HEK293 (cell line): Measurements from ENCODE around the gene DHRS4.

Experiments
- CTCF ChIA-PET: fragments of 350-600 bp; formaldehyde crosslinking; extraction: SDS; loops from one replicate; lab custom pipeline; 2021; ENCODE audit warnings: antibody characterized with exemption; lab: Yijun Ruan, JAX
- POLR2A ChIA-PET: fragments of 300-600 bp; formaldehyde crosslinking; extraction: SDS; loops from one replicate; lab custom pipeline; 2020; ENCODE audit warnings: antibody characterized with exemption, inconsistent platforms; lab: Yijun Ruan, JAX
- H3K27ac ChIP-seq: fragments of 200-500 bp; sonication (Bioruptor generic); 2 replicates; pipeline ENCODE4 v1.5.1; 2014; ENCODE audit warnings: low read depth, low read length, control low read depth, inconsistent platforms; ENCODE audit errors: extremely low read depth
- H3K36me3 ChIP-seq, 2 experiments: fragments of 200-500 bp in 1 of 2; sonication (Bioruptor generic) in 1 of 2; 1 replicate in 1 of 2; 2 replicates in 1 of 2; pipeline ENCODE4 v1.5.1; 2014 to 2017; ENCODE audit warnings: inconsistent platforms in 2 of 2, low read length in 2 of 2; ENCODE audit not compliant: control insufficient read depth in 2 of 2, insufficient read depth in 1 of 2
- H3K4me1 ChIP-seq: fragments of 200-500 bp; sonication (Bioruptor generic); 2 replicates; pipeline ENCODE4 v1.5.1; 2014; ENCODE audit warnings: mild to moderate bottlenecking, low read length, inconsistent platforms; ENCODE audit not compliant: control insufficient read depth, insufficient read depth
- H3K4me3 ChIP-seq: 2 replicates; pipeline ENCODE4 v1.5.1; 2011; ENCODE audit warnings: low read depth, mild to moderate bottlenecking, control low read depth, low read length, moderate library complexity
- H3K9me3 ChIP-seq: fragments of 200-500 bp; sonication (Bioruptor generic); 2 replicates; pipeline ENCODE4 v1.5.1; 2014; ENCODE audit warnings: low read depth, low read length, inconsistent platforms; ENCODE audit not compliant: control insufficient read depth, insufficient read depth
- KLF8 ChIP-seq: fragments of 450-650 bp; formaldehyde crosslinking; IDR thresholded peaks from 2 replicates; pipeline ENCODE4 v1.5.1; 2016; ENCODE audit warnings: missing biosample characterization, missing genetic modification characterization
- MZF1 ChIP-seq: fragments of 450-650 bp; formaldehyde crosslinking; IDR thresholded peaks from 2 replicates; pipeline ENCODE4 v1.5.1; 2017; ENCODE audit warnings: missing biosample characterization, missing genetic modification characterization, borderline replicate concordance
- OVOL3 ChIP-seq: fragments of 450-650 bp; formaldehyde crosslinking; IDR thresholded peaks from 2 replicates; pipeline ENCODE4 v1.5.1; 2016; ENCODE audit warnings: missing biosample characterization, missing genetic modification characterization
- PRDM2 ChIP-seq: fragments of 450-650 bp; formaldehyde crosslinking; IDR thresholded peaks from 2 replicates; pipeline ENCODE4 v1.5.1; 2016; ENCODE audit warnings: missing biosample characterization, missing genetic modification characterization, borderline replicate concordance
- ZBTB11 ChIP-seq: fragments of 450-650 bp; formaldehyde crosslinking; conservative IDR thresholded peaks from 2 replicates; pipeline ENCODE4 v1.5.1; 2016; ENCODE audit warnings: low read depth, missing biosample characterization, missing genetic modification characterization
- ZBTB20 ChIP-seq: fragments of 450-650 bp; formaldehyde crosslinking; IDR thresholded peaks from 2 replicates; pipeline ENCODE4 v1.5.1; 2016; ENCODE audit warnings: missing biosample characterization, missing genetic modification characterization
- ZBTB26 ChIP-seq: fragments of 450-650 bp; formaldehyde crosslinking; optimal IDR thresholded peaks from 2 replicates; pipeline ENCODE3; 2016; ENCODE audit warnings: missing biosample characterization, mild to moderate bottlenecking, missing genetic modification characterization
- ZBTB49 ChIP-seq: fragments of 450-650 bp; formaldehyde crosslinking; IDR thresholded peaks from 2 replicates; pipeline ENCODE4 v1.5.1; 2016; ENCODE audit warnings: missing biosample characterization, missing genetic modification characterization, low read depth
- ZNF280D ChIP-seq: fragments of 450-650 bp; formaldehyde crosslinking; IDR thresholded peaks from 2 replicates; pipeline ENCODE4 v1.5.1; 2016; ENCODE audit warnings: missing biosample characterization, missing genetic modification characterization
- ZNF341 ChIP-seq: fragments of 450-650 bp; formaldehyde crosslinking; IDR thresholded peaks from 2 replicates; pipeline ENCODE4; 2016; ENCODE audit warnings: low read depth, missing biosample characterization, missing genetic modification characterization
- ZNF501 ChIP-seq: fragments of 450-650 bp; formaldehyde crosslinking; IDR thresholded peaks from 2 replicates; pipeline ENCODE4 v1.5.1; 2016; ENCODE audit warnings: missing biosample characterization, missing genetic modification characterization
- ZNF610 ChIP-seq: fragments of 450-650 bp; formaldehyde crosslinking; IDR thresholded peaks from 2 replicates; pipeline ENCODE4 v1.5.1; 2016; ENCODE audit warnings: missing biosample characterization, missing genetic modification characterization, borderline replicate concordance
- ZNF624 ChIP-seq: fragments of 450-650 bp; formaldehyde crosslinking; IDR thresholded peaks from 2 replicates; pipeline ENCODE4 v1.5.1; 2017; ENCODE audit warnings: missing biosample characterization, missing genetic modification characterization
- ZNF639 ChIP-seq: fragments of 450-650 bp; formaldehyde crosslinking; IDR thresholded peaks from 2 replicates; pipeline ENCODE4 v1.5.1; 2016; ENCODE audit warnings: missing biosample characterization, missing genetic modification characterization
- ZNF664 ChIP-seq: fragments of 450-650 bp; formaldehyde crosslinking; IDR thresholded peaks from 2 replicates; pipeline ENCODE4 v1.5.1; 2016; ENCODE audit warnings: missing biosample characterization, missing genetic modification characterization
- ZNF707 ChIP-seq: fragments of 450-650 bp; formaldehyde crosslinking; IDR thresholded peaks from 2 replicates; pipeline ENCODE4 v1.5.1; 2016; ENCODE audit warnings: missing biosample characterization, missing genetic modification characterization
- ZNF76 ChIP-seq: fragments of 450-650 bp; formaldehyde crosslinking; IDR thresholded peaks from 2 replicates; pipeline ENCODE4; 2016; ENCODE audit warnings: low read depth, missing biosample characterization, missing genetic modification characterization, borderline replicate concordance
- ZNF776 ChIP-seq: fragments of 450-650 bp; formaldehyde crosslinking; IDR thresholded peaks from 2 replicates; pipeline ENCODE4 v1.5.0; 2017; ENCODE audit warnings: missing biosample characterization, missing genetic modification characterization, borderline replicate concordance
- ZSCAN16 ChIP-seq: fragments of 450-650 bp; formaldehyde crosslinking; IDR thresholded peaks from 2 replicates; pipeline ENCODE4 v1.5.1; 2016; ENCODE audit warnings: missing biosample characterization, missing genetic modification characterization

The DHRS4 gene

GRCh38 chr14:23941230-23941629, 12.3 kb upstream of the DHRS4 start (continued):
- no peak for TF ChIP-seq ZNF280D (tag by site-specific recombination)
- TF ChIP-seq MZF1: no peak
- TF ChIP-seq KLF8 (tag by site-specific recombination): no peak

- no peak overlapping the region for H3K27ac ChIP-seq
- H3K4me1 ChIP-seq: no peaks in the 10 kb centered on the region
- H3K9me3 ChIP-seq: no peaks in the 10 kb centered on the region
- POLR2A ChIA-PET: no interaction called here
- CTCF ChIA-PET: interaction anchor here (0.8 to 2.8 kb wide), 3 partner anchors 10 to 31 kb away, joined by 3 to 13 read pairs (median 8); partner anchors contain the start of gene DHRS4
- peaks cover 0 to 9% of the 10 kb centered on the region in 2 experiments; a peak in 1 of 3 replicates for H3K36me3 ChIP-seq
- H3K4me3 ChIP-seq: no peak overlapping the region
- TF ChIP-seq ZBTB49 (tag by site-specific recombination) (no peak), ZNF639 (no peak), ZNF76 (no peak), PRDM2 (no peak), ZBTB11 (no peak), ZSCAN16 (tag by site-specific recombination) (no peak), ZNF341 (tag by site-specific recombination) (no peak), ZBTB26 (tag by site-specific recombination) (no peak), ZBTB20 (tag by site-specific recombination) (no peak), ZNF776 (tag by site-specific recombination) (no peak), ZNF501 (tag by site-specific recombination) (no peak), ZNF664 (no peak), ZNF624 (tag by site-specific recombination) (no peak), OVOL3 (tag by site-specific recombination) (no peak), ZNF707 (tag by site-specific recombination) (no peak), ZNF610 (tag by site-specific recombination) (no peak)
These were observed 11.9 kb upstream of the DHRS4 start for GRCh38 chr14:23941669-23942068.
